HG03565 (cell line): ENCODE measurements around the gene RGPD4.
A peak's percentile ranks its signal among the peaks of the same experiment; 100 is the strongest.

Experiments
- ATAC-seq: cut with Tn5 transposase; IDR thresholded peaks from one replicate; pipeline ENCODE4 v1.9.1; 2021; ENCODE audit warnings: mild to moderate bottlenecking, moderate library complexity; ENCODE audit not compliant: unreplicated experiment

Gene RGPD4

GRCh38 chr2:107916696-107917370 lies 90.1 kb downstream of the RGPD4 start:
- ATAC-seq, result peak; percentile 72

- ATAC-seq, result no peak
Measured at GRCh38 chr2:107927034-107927534, 100.4 kb downstream of the RGPD4 start.

GRCh38 chr2:107931412-107931811 lies 104.7 kb downstream of the RGPD4 start:
- ATAC-seq, result no peak

GRCh38 chr2:107932488-107932887 lies 105.8 kb downstream of the RGPD4 start:
- no peak for ATAC-seq

GRCh38 chr2:107932979-107933378 lies 106.3 kb downstream of the RGPD4 start:
- no peak for ATAC-seq

- ATAC-seq, result no peak
Measured at GRCh38 chr2:107936433-107937359, 110.0 kb downstream of the RGPD4 start.
